GM12865 (cell line): ENCODE measurements around the gene OCRL.
"Not testable (repeated sequence)": the region's sequence is repeated elsewhere in the genome, so short reads cannot be mapped to it uniquely, and the experiment has no call there.

ENCODE experiments used
- DNase-seq: peaks from one replicate; pipeline ENCODE4 v3.0.0; 2010; ENCODE audit warnings: low read depth
- H3K4me3 ChIP-seq: 2 replicates; pipeline ENCODE4 v1.5.1; 2011; ENCODE audit warnings: mild to moderate bottlenecking, low read depth, low read length, control low read depth
- CTCF ChIP-seq: IDR thresholded peaks from 2 replicates; pipeline ENCODE4 v1.5.1; 2011; ENCODE audit warnings: low read length, control low read depth, low read depth, inconsistent platforms; ENCODE audit not compliant: insufficient read depth; ENCODE audit errors: missing control alignments

Gene OCRL

GRCh38 chrX:129553619-129554288 lies 13.7 kb downstream of the OCRL start:
- TF ChIP-seq CTCF = no peak
- peak; percentile 50 for DNase-seq
- no peak overlapping the region for H3K4me3 ChIP-seq

GRCh38 chrX:129554816-129555215 lies 14.8 kb downstream of the OCRL start:
- H3K4me3 ChIP-seq, DNase-seq: not testable (repeated sequence)

GRCh38 chrX:129556806-129557315 lies 16.8 kb downstream of the OCRL start:
- TF ChIP-seq CTCF = no peak

GRCh38 chrX:129557844-129558480 lies 17.9 kb downstream of the OCRL start:
- TF ChIP-seq CTCF = no peak
- no peak overlapping the region for H3K4me3 ChIP-seq
- DNase-seq = no peak

More at GRCh38 chrX:129556806-129557315, 16.8 kb downstream of the OCRL start:
- DNase-seq = no peak
- H3K4me3 ChIP-seq = no peak overlapping the region

- no peak for DNase-seq
- no peak for TF ChIP-seq CTCF
- no peak overlapping the region for H3K4me3 ChIP-seq
These were observed 19.7 kb downstream of the OCRL start for GRCh38 chrX:129559783-129560182.

- no peak overlapping the region for H3K4me3 ChIP-seq
- DNase-seq = no peak
- TF ChIP-seq CTCF = no peak
These were observed 21.4 kb downstream of the OCRL start for GRCh38 chrX:129561453-129561852.

GRCh38 chrX:129564345-129564744 lies 24.3 kb downstream of the OCRL start:
- not testable (repeated sequence) for DNase-seq, H3K4me3 ChIP-seq
